Activated naive CD8-positive, alpha-beta T cell treated with anti-CD3 and anti-CD28 coated beads, Interleukin-2, amount 10 ng/mL, durations not matched to agents 7 days and 5 days (primary cell): ENCODE data around the gene EP400. TPM values are rescaled to one million over a fixed set of nuclear protein-coding genes. Genes with fewer than 3 reads are reported as not detected.

Experiments
- ATAC-seq: fragments of 150-1000 bp; cut with Tn5 transposase; one replicate; pipeline ENCODE4 v1.10.0; 2021; ENCODE audit warnings: low read depth, moderate library complexity
- POLR2A ChIA-PET: fragments of 350-600 bp; sonication (Branson Sonifier 250); formaldehyde crosslinking; loops from one replicate; lab custom pipeline; 2021; ENCODE audit warnings: antibody characterized with exemption; lab: Charles Lee
- DNase-seq: peaks from one replicate; pipeline ENCODE4 v3.0.0; 2021
- H3K27ac Mint-ChIP-seq: one replicate; pipeline ENCODE4 v1.8.0; 2022; ENCODE audit warnings: mild to moderate bottlenecking, mixed read lengths
- H3K27me3 Mint-ChIP-seq: one replicate; pipeline ENCODE4 v1.8.0; 2022; ENCODE audit warnings: mild to moderate bottlenecking, moderate library complexity, mixed read lengths
- H3K36me3 Mint-ChIP-seq: one replicate; pipeline ENCODE4 v1.8.0; 2021; ENCODE audit warnings: mild to moderate bottlenecking, mixed read lengths
- H3K4me1 Mint-ChIP-seq: one replicate; pipeline ENCODE4 v1.8.0; 2021; ENCODE audit warnings: mixed read lengths
- H3K4me3 Mint-ChIP-seq: one replicate; pipeline ENCODE4 v1.8.0; 2022; ENCODE audit warnings: mild to moderate bottlenecking, moderate library complexity, mixed read lengths
- H3K9me3 Mint-ChIP-seq: one replicate; pipeline ENCODE4 v1.8.0; 2021; ENCODE audit warnings: mixed read lengths
- total RNA-seq, 2 experiments: library from RNA; stranded (reverse); gene quantifications; one replicate each; pipeline ENCODE4 v1.2.3, GENCODE V29; 2021

EP400 gene
- total RNA-seq, 2 experiments from 2014 or later: 66.7 to 70.2 TPM

DNA sequence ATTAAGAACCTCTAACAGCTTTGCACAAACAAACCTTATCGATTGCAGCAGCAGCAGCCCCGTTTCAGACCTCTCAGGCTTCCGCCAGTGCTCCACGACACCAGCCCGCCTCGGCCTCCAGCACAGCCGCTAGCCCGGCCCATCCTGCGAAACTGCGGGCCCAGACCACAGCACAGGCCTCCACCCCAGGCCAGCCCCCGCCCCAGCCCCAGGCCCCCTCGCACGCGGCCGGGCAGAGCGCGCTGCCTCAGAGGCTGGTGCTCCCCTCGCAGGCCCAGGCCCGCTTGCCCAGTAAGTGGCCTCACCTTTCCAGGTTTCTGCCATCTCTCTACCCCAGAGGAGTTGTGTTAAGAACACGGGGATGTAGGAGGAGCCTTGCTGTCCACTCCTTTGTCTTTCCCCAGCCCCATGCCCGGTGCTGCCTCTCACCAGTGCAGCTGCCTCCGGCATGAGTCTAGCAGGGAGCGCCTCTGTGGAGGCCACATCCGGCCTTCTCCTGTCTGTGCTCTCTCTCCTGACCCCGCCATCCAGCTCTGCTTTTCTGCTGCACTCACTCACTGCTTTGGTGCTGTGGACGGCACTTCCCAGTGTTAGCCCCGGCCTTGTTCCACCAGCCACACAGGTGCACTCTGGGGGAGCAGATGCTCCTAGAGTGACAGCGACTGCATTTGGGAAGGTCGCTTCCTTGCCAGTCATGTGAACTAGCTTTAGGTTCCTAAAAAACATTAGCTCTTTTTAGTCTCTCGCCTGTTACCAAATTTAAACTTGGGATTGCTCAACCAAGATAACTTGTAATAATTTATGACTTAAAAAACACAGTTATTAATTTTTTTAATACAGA is 71.5 kb downstream of the EP400 start:
- DNase-seq (peak; percentile 23), ATAC-seq (no peak)
- no peak overlapping the region for H3K27ac Mint-ChIP-seq

DNA sequence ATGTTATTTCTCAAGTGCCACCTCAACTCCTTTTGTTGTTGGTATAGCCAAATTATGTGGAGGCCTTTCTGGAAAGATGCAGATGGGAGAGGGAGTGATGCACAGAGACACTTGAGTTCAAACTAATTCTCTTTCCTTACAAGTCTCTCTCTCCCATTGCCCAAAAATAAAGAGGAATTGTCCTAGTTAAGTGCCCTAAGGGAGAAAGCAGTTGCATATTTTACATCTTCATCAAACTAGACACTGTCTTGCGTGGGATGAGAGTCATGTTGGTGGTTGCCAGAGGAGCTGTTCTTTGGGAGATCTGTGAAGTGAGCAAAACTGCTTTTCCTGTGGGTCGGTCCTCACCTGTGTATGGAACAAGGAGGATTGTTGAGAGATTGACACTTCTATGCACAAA is 72.2 kb downstream of the EP400 start:
- H3K4me1 Mint-ChIP-seq: no peaks in the 10 kb centered on the region
- no peak for ATAC-seq
- H3K36me3 Mint-ChIP-seq: peaks cover 15% of the 10 kb centered on the region

More for the DNA sequence above, 71.5 kb downstream of the EP400 start:
- Mint-ChIP-seq H3K4me3 (no peak overlapping the region), H3K4me1 (no peaks in the 10 kb centered on the region), H3K9me3 (no peaks in the 10 kb centered on the region), H3K27me3 (no peaks in the 10 kb centered on the region), H3K36me3 (peaks cover 15% of the 10 kb centered on the region)
- POLR2A ChIA-PET: no interaction called here

DNA sequence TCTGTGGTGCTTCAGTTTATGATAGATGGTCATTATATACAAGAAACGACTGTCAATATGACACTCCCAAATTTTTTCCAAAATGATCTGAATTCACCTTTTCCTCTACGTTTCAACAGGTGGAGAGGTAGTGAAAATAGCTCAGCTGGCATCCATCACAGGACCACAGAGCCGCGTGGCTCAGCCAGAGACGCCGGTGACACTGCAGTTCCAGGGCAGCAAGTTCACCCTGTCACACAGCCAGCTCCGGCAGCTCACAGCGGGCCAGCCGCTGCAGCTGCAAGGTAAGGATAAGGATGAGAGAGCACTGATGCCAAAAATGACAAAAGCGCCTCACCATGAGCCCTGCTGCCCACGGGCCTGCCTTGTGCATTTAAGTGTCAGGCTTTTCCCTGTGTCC is 73.9 kb downstream of the EP400 start:
- no peak overlapping the region for H3K4me3 Mint-ChIP-seq
- no peaks in the 10 kb centered on the region for H3K27me3 Mint-ChIP-seq
- POLR2A ChIA-PET: no interaction called here
- H3K27ac Mint-ChIP-seq: no peak overlapping the region
- H3K9me3 Mint-ChIP-seq: no peaks in the 10 kb centered on the region
- no peak for DNase-seq
- H3K4me1 Mint-ChIP-seq: no peaks in the 10 kb centered on the region
- no peak for ATAC-seq
- H3K36me3 Mint-ChIP-seq: peaks cover 15% of the 10 kb centered on the region

More for the DNA sequence above, 72.2 kb downstream of the EP400 start:
- no peak overlapping the region for H3K27ac Mint-ChIP-seq
- POLR2A ChIA-PET: no interaction called here
- no peak for DNase-seq
- H3K9me3 Mint-ChIP-seq: no peaks in the 10 kb centered on the region
- no peak overlapping the region for H3K4me3 Mint-ChIP-seq
- no peaks in the 10 kb centered on the region for H3K27me3 Mint-ChIP-seq

DNA sequence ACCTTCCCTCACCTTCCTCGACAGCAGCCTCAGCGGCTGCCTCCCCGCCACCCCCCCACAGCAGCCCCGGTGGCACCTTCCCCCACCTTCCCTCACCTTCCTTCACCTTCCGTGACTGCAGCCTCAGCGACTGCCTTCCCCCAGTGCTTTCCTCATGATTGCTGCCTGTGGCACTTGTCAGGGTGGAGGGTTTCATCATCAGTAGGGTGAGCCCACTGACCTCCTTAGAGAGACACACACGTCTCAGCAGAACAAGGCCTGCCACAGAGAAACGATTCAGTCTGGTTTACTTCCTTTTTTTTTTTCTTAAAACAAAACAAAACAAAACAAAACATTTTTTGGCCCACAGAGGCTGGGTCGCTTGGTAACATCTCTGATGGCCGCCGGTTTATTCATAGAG is 75.0 kb downstream of the EP400 start:
- POLR2A ChIA-PET: no interaction called here
- DNase-seq (no peak), ATAC-seq (no peak)
- H3K4me3 Mint-ChIP-seq: no peak overlapping the region
- H3K27ac Mint-ChIP-seq: no peak overlapping the region
- H3K4me1 Mint-ChIP-seq: no peaks in the 10 kb centered on the region
- no peaks in the 10 kb centered on the region for H3K27me3 Mint-ChIP-seq
- H3K36me3 Mint-ChIP-seq: peaks cover 15% of the 10 kb centered on the region
- H3K9me3 Mint-ChIP-seq: no peaks in the 10 kb centered on the region

DNA sequence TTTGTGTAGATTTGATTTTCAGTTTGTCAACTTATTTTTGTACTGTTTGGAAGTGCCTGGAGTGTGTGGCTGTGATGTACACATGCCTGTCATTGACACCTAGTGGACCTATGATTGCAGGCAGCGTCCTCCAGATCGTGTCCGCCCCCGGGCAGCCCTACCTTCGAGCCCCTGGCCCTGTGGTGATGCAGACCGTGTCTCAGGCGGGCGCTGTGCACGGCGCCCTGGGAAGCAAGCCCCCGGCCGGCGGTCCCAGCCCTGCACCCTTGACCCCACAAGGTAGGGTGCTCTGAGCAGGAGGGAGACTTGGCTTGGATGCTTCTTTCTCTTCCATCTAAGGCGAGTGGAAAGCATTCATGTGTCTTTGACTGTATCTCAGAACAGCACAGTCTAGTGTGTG is 75.8 kb downstream of the EP400 start:
- POLR2A ChIA-PET: no interaction called here
- Mint-ChIP-seq H3K27ac (no peak overlapping the region), H3K4me1 (no peaks in the 10 kb centered on the region), H3K36me3 (peaks cover 15% of the 10 kb centered on the region), H3K4me3 (no peak overlapping the region), H3K27me3 (no peaks in the 10 kb centered on the region), H3K9me3 (no peaks in the 10 kb centered on the region)
- ATAC-seq (no peak), DNase-seq (no peak)

DNA sequence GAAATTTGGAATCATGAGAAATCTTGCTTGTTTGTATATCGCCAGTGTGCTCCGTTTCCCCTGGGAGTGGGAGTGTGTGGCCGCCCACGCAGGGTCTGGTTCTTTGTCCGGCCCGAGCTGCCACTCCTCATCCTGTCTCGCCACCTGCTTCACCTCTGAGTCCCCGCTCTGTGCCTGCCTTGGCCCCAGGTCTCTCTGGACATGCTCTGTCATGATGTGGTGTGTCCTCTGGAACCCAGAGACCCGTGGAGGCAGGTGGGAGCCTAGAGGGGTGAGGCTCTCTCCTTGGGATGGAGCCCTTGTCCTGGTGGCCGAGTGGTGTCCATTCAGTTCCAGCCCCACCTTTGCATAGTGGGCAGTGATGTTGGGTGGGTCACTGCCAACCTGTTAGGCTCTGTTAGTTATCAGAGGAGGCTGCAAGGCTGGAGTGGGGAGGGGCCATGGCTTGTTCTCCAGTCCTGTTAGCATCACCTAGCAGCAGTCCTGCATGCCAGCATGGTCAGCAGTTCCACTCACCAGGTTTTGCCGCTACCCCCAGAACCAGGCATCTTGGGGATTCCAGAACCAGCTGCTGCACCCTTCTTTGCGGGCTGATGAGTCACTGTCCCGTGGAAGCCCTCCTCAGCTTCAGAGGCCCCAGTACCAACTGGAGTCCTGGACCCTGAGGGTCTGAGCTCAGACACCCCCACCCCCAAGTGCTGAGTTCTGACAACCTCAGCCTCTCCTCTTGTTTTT is 76.5 kb downstream of the EP400 start:
- POLR2A ChIA-PET: no interaction called here
- H3K27ac Mint-ChIP-seq: no peak overlapping the region
- H3K36me3 Mint-ChIP-seq: peaks cover 15% of the 10 kb centered on the region
- no peak for DNase-seq
- no peak for ATAC-seq
- no peak overlapping the region for H3K4me3 Mint-ChIP-seq
- no peaks in the 10 kb centered on the region for H3K4me1 Mint-ChIP-seq
- no peaks in the 10 kb centered on the region for H3K9me3 Mint-ChIP-seq
- no peaks in the 10 kb centered on the region for H3K27me3 Mint-ChIP-seq

DNA sequence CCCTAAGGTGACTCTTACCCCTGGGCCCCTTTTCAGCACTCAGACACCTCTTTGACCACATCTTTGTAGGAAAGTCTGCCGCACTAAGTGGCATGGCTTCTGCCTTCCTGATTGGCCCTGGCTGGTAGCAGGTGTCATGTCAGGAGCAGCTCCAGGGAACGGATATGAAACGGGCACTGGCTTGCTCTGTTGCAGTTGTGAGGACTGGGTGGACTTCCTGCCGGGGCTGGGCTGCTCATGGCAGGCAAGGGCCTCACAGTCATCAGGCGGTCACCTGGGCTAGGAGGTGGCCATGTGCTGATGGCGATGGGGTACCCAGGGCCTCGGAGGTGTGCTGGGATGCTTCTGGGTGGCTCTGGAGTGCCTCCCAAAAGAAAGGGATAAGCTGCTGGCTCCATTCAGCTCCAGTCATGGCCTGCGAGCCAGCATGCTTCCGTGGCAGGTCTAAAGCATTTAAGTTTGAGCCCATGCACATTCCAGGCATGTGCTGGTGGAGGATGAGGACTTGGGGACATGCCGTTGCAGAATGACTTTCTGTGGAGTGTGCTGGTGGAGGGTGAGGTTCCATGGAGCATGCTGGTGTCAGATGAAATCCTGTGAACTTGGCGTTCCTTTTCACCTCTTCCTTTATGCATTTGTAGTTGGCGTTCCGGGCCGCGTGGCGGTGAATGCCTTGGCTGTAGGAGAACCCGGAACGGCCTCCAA is 77.2 kb downstream of the EP400 start:
- Mint-ChIP-seq H3K9me3 (no peaks in the 10 kb centered on the region), H3K36me3 (peaks cover 18% of the 10 kb centered on the region), H3K27ac (no peak overlapping the region), H3K4me1 (no peaks in the 10 kb centered on the region), H3K27me3 (no peaks in the 10 kb centered on the region), H3K4me3 (no peak overlapping the region)
- ATAC-seq (no peak), DNase-seq (no peak)
- POLR2A ChIA-PET: no interaction called here

DNA sequence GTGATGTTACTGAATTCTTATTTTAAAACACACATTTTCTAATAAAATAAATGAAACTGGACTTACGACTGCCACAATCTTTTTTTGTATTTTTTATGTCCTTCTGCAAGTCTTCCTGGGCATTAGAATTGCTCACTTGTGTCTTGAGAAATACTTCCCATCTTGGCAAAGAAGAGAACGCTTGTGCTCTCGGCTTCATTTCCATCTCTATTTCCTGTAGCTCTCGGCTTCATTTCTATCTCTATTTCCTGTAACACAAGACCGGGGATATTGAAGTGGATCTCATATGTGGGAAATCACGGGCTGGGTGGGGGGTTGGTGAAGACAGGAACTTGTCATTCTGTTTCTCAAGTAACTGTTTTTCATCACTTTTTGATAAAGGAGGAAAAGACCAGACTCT is 77.9 kb downstream of the EP400 start:
- Mint-ChIP-seq H3K4me3 (no peak overlapping the region), H3K9me3 (no peaks in the 10 kb centered on the region), H3K36me3 (peaks cover 21% of the 10 kb centered on the region), H3K4me1 (no peaks in the 10 kb centered on the region), H3K27me3 (no peaks in the 10 kb centered on the region), H3K27ac (no peak overlapping the region)
- ATAC-seq (no peak), DNase-seq (no peak)
- POLR2A ChIA-PET: interaction anchor here (0.5 kb wide), 1 partner anchor 99 kb away, joined by 3 read pairs; no protein-coding TSS in a partner anchor

DNA sequence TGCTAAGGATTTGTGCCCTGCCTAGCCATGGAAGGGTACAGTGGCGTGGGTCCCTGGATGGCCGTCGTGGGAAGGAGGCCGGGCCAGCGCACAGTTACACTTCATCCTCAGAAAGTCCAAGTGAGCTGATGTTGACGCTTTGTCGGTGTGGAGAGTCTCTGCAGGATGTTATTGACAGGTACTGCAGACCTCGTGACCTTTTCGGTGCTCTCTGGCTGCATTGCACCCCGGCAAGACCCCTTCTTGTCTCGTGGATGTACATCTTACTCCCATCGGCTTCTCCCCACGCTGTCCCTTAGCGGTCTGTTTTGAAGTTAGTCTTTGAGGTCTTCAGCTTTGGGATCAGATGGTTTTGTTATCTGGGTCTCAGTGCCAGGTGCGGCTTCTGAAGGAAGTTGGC is 78.4 kb downstream of the EP400 start:
- Mint-ChIP-seq H3K4me3 (no peak overlapping the region), H3K27ac (no peak overlapping the region)
- POLR2A ChIA-PET: interaction anchor here (0.5 kb wide), 1 partner anchor 100 kb away, joined by 3 read pairs; no protein-coding TSS in a partner anchor

DNA sequence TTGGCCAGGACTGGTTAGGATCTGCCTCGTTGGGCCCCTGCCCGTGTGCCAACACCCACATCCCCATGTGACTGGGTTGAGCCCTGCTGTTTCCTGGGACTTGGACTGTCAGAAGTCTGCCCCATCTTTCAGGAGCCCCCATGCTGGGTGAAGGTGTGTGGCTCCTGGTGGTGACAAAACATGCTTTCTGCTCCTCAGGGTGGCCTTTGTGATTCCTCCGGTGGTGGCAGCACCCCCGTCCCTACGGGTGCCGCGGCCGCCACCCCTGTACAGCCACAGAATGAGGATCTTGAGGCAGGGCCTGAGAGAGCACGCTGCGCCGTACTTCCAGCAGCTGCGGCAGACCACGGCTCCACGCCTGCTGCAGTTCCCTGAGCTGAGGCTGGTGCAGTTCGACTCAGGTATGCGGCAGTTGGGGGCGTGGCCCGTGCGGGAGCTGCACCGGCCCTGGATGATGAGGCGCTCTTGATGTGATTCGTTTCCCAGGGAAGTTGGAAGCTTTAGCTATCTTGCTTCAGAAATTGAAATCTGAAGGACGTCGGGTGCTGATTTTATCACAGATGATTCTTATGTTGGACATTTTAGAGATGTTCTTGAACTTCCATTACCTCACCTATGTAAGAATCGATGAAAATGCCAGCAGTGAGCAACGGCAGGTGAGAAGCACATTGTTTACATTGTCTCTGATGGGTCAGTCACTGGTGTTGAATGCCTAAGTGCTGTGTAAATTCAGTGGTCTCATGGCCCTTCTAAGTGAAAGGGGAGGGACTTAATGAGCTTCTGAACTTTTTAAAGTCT is 80.0 kb downstream of the EP400 start:
- H3K27ac Mint-ChIP-seq: no peak overlapping the region

More for the DNA sequence above, 78.4 kb downstream of the EP400 start:
- peaks cover 21% of the 10 kb centered on the region for H3K36me3 Mint-ChIP-seq
- ATAC-seq (no peak), DNase-seq (peak; percentile 13)
- H3K27me3 Mint-ChIP-seq: no peaks in the 10 kb centered on the region
- H3K4me1 Mint-ChIP-seq: no peaks in the 10 kb centered on the region
- H3K9me3 Mint-ChIP-seq: no peaks in the 10 kb centered on the region

DNA sequence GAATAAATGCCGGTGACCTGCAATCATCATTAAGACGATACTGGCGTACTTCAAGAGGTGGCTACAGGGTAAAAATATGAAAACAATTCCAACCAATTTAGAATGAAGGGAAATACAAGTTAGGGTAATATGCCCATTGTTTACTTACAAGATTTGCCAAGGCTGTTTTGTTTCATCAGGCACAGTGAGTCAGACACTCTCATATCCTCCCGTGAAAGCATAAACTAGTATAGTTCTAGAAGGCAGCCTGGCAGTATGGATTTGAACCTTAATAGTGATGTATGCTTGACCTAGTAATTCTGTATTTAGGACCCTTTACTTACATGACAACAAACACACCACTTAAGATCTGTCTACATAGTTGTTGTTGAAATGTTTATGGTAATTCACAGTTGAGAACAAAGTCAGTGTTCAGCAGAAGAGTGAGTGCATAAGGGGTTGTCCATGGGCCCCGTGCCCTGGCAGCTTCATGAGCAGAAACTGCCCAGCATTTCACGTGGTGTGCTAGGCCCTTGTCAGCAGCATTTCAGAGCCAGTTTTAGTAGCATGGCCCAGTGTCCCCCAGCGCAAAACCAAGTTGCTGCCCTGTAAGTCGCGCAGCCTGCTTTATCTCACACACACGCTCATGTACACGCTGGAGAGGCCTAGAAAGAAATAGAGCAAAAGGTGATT is 80.8 kb downstream of the EP400 start:
- DNase-seq: no peak
- POLR2A ChIA-PET: no interaction called here
- no peak overlapping the region for H3K27ac Mint-ChIP-seq

More for the DNA sequence above, 80.0 kb downstream of the EP400 start:
- no peak for ATAC-seq
- DNase-seq: no peak
- H3K36me3 Mint-ChIP-seq: peaks cover 25% of the 10 kb centered on the region
- no peaks in the 10 kb centered on the region for H3K4me1 Mint-ChIP-seq
- H3K4me3 Mint-ChIP-seq: no peak overlapping the region
- no peaks in the 10 kb centered on the region for H3K27me3 Mint-ChIP-seq
- H3K9me3 Mint-ChIP-seq: no peaks in the 10 kb centered on the region
- POLR2A ChIA-PET: no interaction called here

DNA sequence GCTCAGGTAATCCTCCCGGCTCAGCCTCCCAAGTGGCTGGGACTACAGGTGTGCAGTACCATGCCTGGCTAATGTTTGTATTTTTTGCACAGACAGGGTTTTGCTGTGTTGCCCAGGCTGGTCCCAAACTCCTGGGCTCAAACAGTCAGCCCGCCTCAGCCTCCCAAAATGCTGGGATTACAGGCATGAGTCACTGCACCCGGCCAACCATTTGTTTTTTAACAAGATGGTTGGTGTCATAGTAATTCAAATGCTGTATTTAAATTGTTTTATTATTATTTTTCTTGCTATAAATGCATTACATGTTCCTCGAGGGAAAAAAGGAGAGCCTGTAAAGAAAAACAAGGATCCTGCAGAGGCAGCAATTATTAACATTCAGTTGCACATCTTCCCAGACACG is 83.9 kb downstream of the EP400 start:
- Mint-ChIP-seq H3K4me1 (no peaks in the 10 kb centered on the region), H3K27me3 (no peaks in the 10 kb centered on the region), H3K9me3 (no peaks in the 10 kb centered on the region), H3K4me3 (no peak overlapping the region), H3K27ac (no peak overlapping the region), H3K36me3 (peaks cover 30% of the 10 kb centered on the region)
- ATAC-seq (no peak), DNase-seq (no peak)
- POLR2A ChIA-PET: no interaction called here

More for the DNA sequence above, 80.8 kb downstream of the EP400 start:
- ATAC-seq: no peak
- H3K4me1 Mint-ChIP-seq: no peaks in the 10 kb centered on the region
- H3K36me3 Mint-ChIP-seq: peaks cover 29% of the 10 kb centered on the region
- H3K9me3 Mint-ChIP-seq: no peaks in the 10 kb centered on the region
- no peak overlapping the region for H3K4me3 Mint-ChIP-seq
- H3K27me3 Mint-ChIP-seq: no peaks in the 10 kb centered on the region
